ENCODE data around the gene CERS6. TPM values are rescaled to one million over a fixed set of nuclear protein-coding genes. Genes with fewer than 3 reads are reported as not detected.

Gene CERS6
- total RNA-seq, 1 donor from 2014 or later, result 21.8 TPM

- Histone ChIP-seq H3K27me3 (ENCODE audit: low read depth) (no peaks in the 10 kb centered on the region), H3K9me3 (no peaks in the 10 kb centered on the region), H3K36me3 (no peaks in the 10 kb centered on the region), H3K27ac (no peak overlapping the region), H3K4me3 (no peak overlapping the region), H3K4me1 (peaks cover 17% of the 10 kb centered on the region)
- TF ChIP-seq, protein P1, sequence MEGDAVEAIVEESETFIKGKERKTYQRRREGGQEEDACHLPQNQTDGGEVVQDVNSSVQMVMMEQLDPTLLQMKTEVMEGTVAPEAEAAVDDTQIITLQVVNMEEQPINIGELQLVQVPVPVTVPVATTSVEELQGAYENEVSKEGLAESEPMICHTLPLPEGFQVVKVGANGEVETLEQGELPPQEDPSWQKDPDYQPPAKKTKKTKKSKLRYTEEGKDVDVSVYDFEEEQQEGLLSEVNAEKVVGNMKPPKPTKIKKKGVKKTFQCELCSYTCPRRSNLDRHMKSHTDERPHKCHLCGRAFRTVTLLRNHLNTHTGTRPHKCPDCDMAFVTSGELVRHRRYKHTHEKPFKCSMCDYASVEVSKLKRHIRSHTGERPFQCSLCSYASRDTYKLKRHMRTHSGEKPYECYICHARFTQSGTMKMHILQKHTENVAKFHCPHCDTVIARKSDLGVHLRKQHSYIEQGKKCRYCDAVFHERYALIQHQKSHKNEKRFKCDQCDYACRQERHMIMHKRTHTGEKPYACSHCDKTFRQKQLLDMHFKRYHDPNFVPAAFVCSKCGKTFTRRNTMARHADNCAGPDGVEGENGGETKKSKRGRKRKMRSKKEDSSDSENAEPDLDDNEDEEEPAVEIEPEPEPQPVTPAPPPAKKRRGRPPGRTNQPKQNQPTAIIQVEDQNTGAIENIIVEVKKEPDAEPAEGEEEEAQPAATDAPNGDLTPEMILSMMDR (IDR thresholded peaks at IDR 0.05), result no peak
- no peak for DNase-seq
- intact Hi-C loops (cut with DNase I), result no loop called here
- no peak for ATAC-seq
Measured at GRCh38 chr2:168529054-168529833, 73.2 kb downstream of the CERS6 start.

DNA sequence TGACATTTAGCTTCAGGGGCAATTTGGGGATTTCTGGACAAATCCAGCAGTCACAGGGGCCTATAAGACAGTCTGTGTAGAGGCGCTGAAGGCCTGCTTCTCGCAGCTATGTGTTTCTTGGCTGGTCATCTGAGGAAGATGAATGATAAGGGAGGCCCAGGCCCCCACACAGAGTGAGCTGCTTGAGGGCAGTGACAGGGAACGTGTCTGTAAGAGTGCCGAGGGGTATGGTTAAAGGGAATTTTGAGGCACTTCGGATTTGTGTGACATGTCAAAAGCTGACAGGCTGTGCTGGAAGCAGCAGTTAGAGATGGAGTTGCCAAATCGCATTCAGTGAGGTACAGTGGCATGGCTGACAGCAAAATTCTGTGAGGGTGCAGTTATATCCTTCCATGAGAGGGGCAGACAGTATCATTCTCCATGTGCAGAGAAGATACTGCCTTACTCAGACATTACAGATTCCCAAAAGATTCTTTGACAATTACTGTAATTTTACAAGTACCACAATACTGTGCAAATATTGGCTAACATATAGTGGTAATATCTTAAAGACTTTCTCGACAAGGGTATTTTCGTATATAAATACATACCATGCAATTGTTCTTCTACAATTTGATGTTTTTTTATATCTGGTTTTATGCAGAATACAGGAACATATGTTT lies 74.0 kb downstream of the CERS6 start:
- intact Hi-C loops (cut with DNase I), result no loop called here
- H3K27ac ChIP-seq, result no peak overlapping the region
- DNase-seq, result no peak

DNA sequence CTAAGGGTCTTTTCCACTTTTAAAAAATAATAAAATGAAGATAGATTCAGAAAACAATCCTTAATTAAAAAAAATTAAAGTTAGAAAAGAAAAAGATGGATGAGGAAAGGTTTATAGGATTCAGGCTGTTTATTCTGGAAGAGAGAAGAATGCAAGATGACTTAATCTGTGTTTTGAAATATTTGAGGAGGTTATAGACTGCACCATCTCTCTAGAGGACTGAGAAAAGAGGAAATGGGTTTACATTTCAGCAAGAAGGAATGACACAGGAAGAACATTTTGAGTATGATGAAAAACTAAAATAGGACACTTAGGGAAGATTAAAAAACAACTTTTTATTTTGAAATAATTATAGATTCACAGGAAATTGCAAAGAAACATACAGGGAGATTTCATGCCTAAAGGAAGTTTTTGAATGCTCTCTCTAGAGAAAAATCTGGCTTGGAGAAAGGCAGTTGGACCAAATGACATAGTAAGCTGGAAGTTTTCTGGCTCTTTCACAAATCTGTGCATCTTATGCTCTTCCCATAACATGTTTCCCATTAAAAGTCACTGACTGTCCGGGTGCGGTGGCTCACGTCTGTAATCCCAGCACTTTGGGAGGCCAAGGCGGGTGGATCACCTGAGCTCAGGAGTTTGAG lies 75.0 kb downstream of the CERS6 start:
- intact Hi-C loops (cut with DNase I), result no loop called here
- TF ChIP-seq, protein P1 (IDR thresholded peaks at IDR 0.05), result no peak
- Histone ChIP-seq H3K27me3 (ENCODE audit: low read depth) (no peaks in the 10 kb centered on the region), H3K4me1 (peaks cover 17% of the 10 kb centered on the region), H3K36me3 (no peaks in the 10 kb centered on the region), H3K4me3 (no peak overlapping the region), H3K27ac (no peak overlapping the region), H3K9me3 (no peaks in the 10 kb centered on the region)
- peak; percentile 48 to 65 for ATAC-seq
- DNase-seq, result no peak

More for the DNA sequence above, 74.0 kb downstream of the CERS6 start:
- peaks cover 17% of the 10 kb centered on the region for H3K4me1 ChIP-seq
- H3K36me3 ChIP-seq, result no peaks in the 10 kb centered on the region
- no peak for ATAC-seq
- H3K4me3 ChIP-seq, result no peak overlapping the region
- no peaks in the 10 kb centered on the region for H3K9me3 ChIP-seq
- TF ChIP-seq, protein P1 (IDR thresholded peaks at IDR 0.05), result no peak
- no peaks in the 10 kb centered on the region for H3K27me3 ChIP-seq (ENCODE audit: low read depth)

- Histone ChIP-seq H3K27me3 (ENCODE audit: low read depth) (no peaks in the 10 kb centered on the region), H3K9me3 (peaks cover 6% of the 10 kb centered on the region), H3K4me1 (peaks cover 8% of the 10 kb centered on the region), H3K4me3 (no peak overlapping the region), H3K27ac (no peak overlapping the region), H3K36me3 (no peaks in the 10 kb centered on the region)
- TF ChIP-seq, protein P1 (IDR thresholded peaks at IDR 0.05), result no peak
- intact Hi-C loops (cut with DNase I), result no loop called here
- ATAC-seq (no peak), DNase-seq (no peak)
Measured at GRCh38 chr2:168534926-168535325, 78.9 kb downstream of the CERS6 start.

DNA sequence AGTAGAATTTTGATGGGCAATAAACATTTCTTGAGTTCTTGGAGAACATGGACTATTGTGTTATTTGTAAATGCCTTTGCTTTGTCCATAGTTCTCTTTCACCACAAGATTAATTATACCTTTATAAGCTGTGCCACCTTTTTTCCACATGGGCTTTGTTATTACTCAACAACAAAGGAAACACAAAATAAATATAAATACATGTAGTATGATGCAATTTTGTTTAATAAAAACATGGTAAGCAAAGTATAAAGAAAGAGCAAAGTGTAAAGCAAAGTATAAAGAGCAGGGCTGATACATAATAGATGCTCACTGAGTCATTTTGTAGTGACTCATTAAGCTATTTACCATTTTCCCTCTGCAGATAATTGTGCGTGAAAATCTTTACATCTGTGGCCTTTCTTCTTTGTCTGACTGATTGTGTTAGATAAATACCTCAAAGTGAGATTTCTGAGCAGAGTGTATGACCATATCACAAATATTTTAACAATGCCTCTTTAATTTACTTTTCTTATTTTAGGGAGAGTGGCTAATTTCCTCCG lies 80.9 kb downstream of the CERS6 start:
- no peaks in the 10 kb centered on the region for H3K36me3 ChIP-seq
- peaks cover 11% of the 10 kb centered on the region for H3K9me3 ChIP-seq
- H3K4me1 ChIP-seq, result peaks cover 6% of the 10 kb centered on the region
- no peak overlapping the region for H3K27ac ChIP-seq
- ATAC-seq (no peak), DNase-seq (no peak)
- H3K27me3 ChIP-seq (ENCODE audit: low read depth), result no peaks in the 10 kb centered on the region
- H3K4me3 ChIP-seq, result no peak overlapping the region
- intact Hi-C loops (cut with DNase I), result no loop called here
- TF ChIP-seq, protein P1 (IDR thresholded peaks at IDR 0.05), result no peak
